HEK293 (cell line): ENCODE measurements around the gene AXL.

Experiments used
- CTCF ChIA-PET: fragments of 350-600 bp; formaldehyde crosslinking; extraction: SDS; loops from one replicate; lab custom pipeline; 2021; ENCODE audit warnings: antibody characterized with exemption; lab: Yijun Ruan, JAX
- POLR2A ChIA-PET: fragments of 300-600 bp; formaldehyde crosslinking; extraction: SDS; loops from one replicate; lab custom pipeline; 2020; ENCODE audit warnings: antibody characterized with exemption, inconsistent platforms; lab: Yijun Ruan, JAX
- H3K27ac ChIP-seq: fragments of 200-500 bp; sonication (Bioruptor generic); 2 replicates; pipeline ENCODE4 v1.5.1; 2014; ENCODE audit warnings: low read depth, low read length, control low read depth, inconsistent platforms; ENCODE audit errors: extremely low read depth
- H3K36me3 ChIP-seq, 2 experiments: fragments of 200-500 bp in 1 of 2; sonication (Bioruptor generic) in 1 of 2; 1 replicate in 1 of 2; 2 replicates in 1 of 2; pipeline ENCODE4 v1.5.1; 2014 to 2017; ENCODE audit warnings: inconsistent platforms in 2 of 2, low read length in 2 of 2; ENCODE audit not compliant: control insufficient read depth in 2 of 2, insufficient read depth in 1 of 2
- H3K4me1 ChIP-seq: fragments of 200-500 bp; sonication (Bioruptor generic); 2 replicates; pipeline ENCODE4 v1.5.1; 2014; ENCODE audit warnings: mild to moderate bottlenecking, low read length, inconsistent platforms; ENCODE audit not compliant: control insufficient read depth, insufficient read depth
- H3K4me3 ChIP-seq: 2 replicates; pipeline ENCODE4 v1.5.1; 2011; ENCODE audit warnings: low read depth, mild to moderate bottlenecking, control low read depth, low read length, moderate library complexity
- H3K9me3 ChIP-seq: fragments of 200-500 bp; sonication (Bioruptor generic); 2 replicates; pipeline ENCODE4 v1.5.1; 2014; ENCODE audit warnings: low read depth, low read length, inconsistent platforms; ENCODE audit not compliant: control insufficient read depth, insufficient read depth
- BCL11A ChIP-seq: fragments of 450-650 bp; formaldehyde crosslinking; IDR thresholded peaks from 2 replicates; pipeline ENCODE4 v1.5.1; 2016; ENCODE audit warnings: low read depth, missing biosample characterization, missing genetic modification characterization
- CTCF ChIP-seq: fragments of 450-650 bp; formaldehyde crosslinking; IDR thresholded peaks from 2 replicates; pipeline ENCODE4 v1.5.1; 2016; ENCODE audit warnings: missing biosample characterization, missing genetic modification characterization
- GLIS2 ChIP-seq: fragments of 450-650 bp; formaldehyde crosslinking; IDR thresholded peaks from 2 replicates; pipeline ENCODE4 v1.5.1; 2016; ENCODE audit warnings: missing biosample characterization, missing genetic modification characterization
- HOXA7 ChIP-seq: sonication (generic); formaldehyde crosslinking; IDR thresholded peaks from 2 replicates; pipeline ENCODE4 v1.8.1; 2022; ENCODE audit warnings: missing genetic modification reagents, borderline replicate concordance
- KLF1 ChIP-seq: fragments of 450-650 bp; formaldehyde crosslinking; IDR thresholded peaks from 2 replicates; pipeline ENCODE4 v1.5.1; 2016; ENCODE audit warnings: missing biosample characterization, missing genetic modification characterization
- KLF8 ChIP-seq: fragments of 450-650 bp; formaldehyde crosslinking; IDR thresholded peaks from 2 replicates; pipeline ENCODE4 v1.5.1; 2016; ENCODE audit warnings: missing biosample characterization, missing genetic modification characterization
- PRDM1 ChIP-seq: fragments of 450-650 bp; formaldehyde crosslinking; IDR thresholded peaks from 2 replicates; pipeline ENCODE4; 2016; ENCODE audit warnings: missing biosample characterization, missing genetic modification characterization
- SP2 ChIP-seq: fragments of 450-650 bp; formaldehyde crosslinking; IDR thresholded peaks from 2 replicates; pipeline ENCODE4 v1.5.1; 2016; ENCODE audit warnings: missing biosample characterization, missing genetic modification characterization
- ZBTB10 ChIP-seq: fragments of 450-650 bp; formaldehyde crosslinking; IDR thresholded peaks from 2 replicates; pipeline ENCODE4 v1.5.1; 2016; ENCODE audit warnings: missing biosample characterization, missing genetic modification characterization
- ZBTB44 ChIP-seq: fragments of 450-650 bp; IDR thresholded peaks from 2 replicates; pipeline ENCODE4 v1.5.1; 2018; ENCODE audit warnings: missing biosample characterization, mild to moderate bottlenecking, missing genetic modification characterization
- ZBTB49 ChIP-seq: fragments of 450-650 bp; formaldehyde crosslinking; IDR thresholded peaks from 2 replicates; pipeline ENCODE4 v1.5.1; 2016; ENCODE audit warnings: missing biosample characterization, missing genetic modification characterization, low read depth
- ZIC2 ChIP-seq: fragments of 450-650 bp; formaldehyde crosslinking; IDR thresholded peaks from 2 replicates; pipeline ENCODE4 v1.5.1; 2016; ENCODE audit warnings: missing biosample characterization, missing genetic modification characterization
- ZNF23 ChIP-seq: fragments of 450-650 bp; formaldehyde crosslinking; IDR thresholded peaks from 2 replicates; pipeline ENCODE4 v1.5.1; 2016; ENCODE audit warnings: missing biosample characterization, missing genetic modification characterization, borderline replicate concordance
- ZNF274 ChIP-seq, 2 experiments: fragments of 200-500 bp in 1 of 2; fragments of 450-650 bp in 1 of 2; sonication (Bioruptor generic) in 1 of 2; formaldehyde crosslinking in 1 of 2; IDR thresholded peaks; 2 replicates each; pipeline versions ENCODE4 v1.5.1 to v1.6.1; 2014 to 2016; ENCODE audit warnings: borderline replicate concordance in 1 of 2, inconsistent platforms in 1 of 2, low read length in 1 of 2, missing biosample characterization in 1 of 2, missing genetic modification characterization in 1 of 2
- ZNF510 ChIP-seq: fragments of 450-650 bp; formaldehyde crosslinking; IDR thresholded peaks from 2 replicates; pipeline ENCODE4 v1.5.1; 2018; ENCODE audit warnings: mild to moderate bottlenecking, missing genetic modification characterization, missing biosample characterization; ENCODE audit not compliant: insufficient replicate concordance
- ZNF549 ChIP-seq: fragments of 450-650 bp; IDR thresholded peaks from 2 replicates; pipeline ENCODE4 v1.5.1; 2018; ENCODE audit warnings: missing biosample characterization, missing genetic modification characterization, mild to moderate bottlenecking, inconsistent platforms, moderate library complexity
- ZNF596 ChIP-seq: fragments of 450-650 bp; IDR thresholded peaks from 2 replicates; pipeline ENCODE4 v1.5.0; 2018; ENCODE audit warnings: missing biosample characterization, mild to moderate bottlenecking, missing genetic modification characterization, moderate library complexity
- ZNF624 ChIP-seq: fragments of 450-650 bp; formaldehyde crosslinking; IDR thresholded peaks from 2 replicates; pipeline ENCODE4 v1.5.1; 2017; ENCODE audit warnings: missing biosample characterization, missing genetic modification characterization
- ZNF777 ChIP-seq: fragments of 450-650 bp; formaldehyde crosslinking; IDR thresholded peaks from 2 replicates; pipeline ENCODE4 v1.5.1; 2017; ENCODE audit warnings: missing biosample characterization, missing genetic modification characterization, borderline replicate concordance
- ZSCAN4 ChIP-seq: fragments of 450-650 bp; formaldehyde crosslinking; IDR thresholded peaks from 2 replicates; pipeline ENCODE4 v1.5.1; 2017; ENCODE audit warnings: missing biosample characterization, missing genetic modification characterization

Gene AXL

GRCh38 chr19:41296433-41296871, 77.4 kb downstream of the AXL start:
- ChIA-PET POLR2A (no interaction called here), CTCF (interaction anchor here (12.7 kb wide), 1 partner anchor 10 kb away, joined by 120 read pairs; no protein-coding TSS in a partner anchor)
- TF ChIP-seq ZNF596 (tag by site-specific recombination) (no peak), SP2 (tag by site-specific recombination) (no peak), HOXA7 (CRISPR knock-in tag) (no peak), ZNF549 (tag by site-specific recombination) (no peak), ZNF624 (tag by site-specific recombination) (no peak), KLF1 (tag by site-specific recombination) (no peak), ZSCAN4 (tag by site-specific recombination) (no peak), ZBTB49 (tag by site-specific recombination) (no peak), ZNF510 (tag by site-specific recombination) (no peak), ZBTB44 (tag by site-specific recombination) (no peak), KLF8 (tag by site-specific recombination) (no peak)
- Histone ChIP-seq H3K4me3 (no peak overlapping the region), H3K27ac (no peak overlapping the region; the same call in 1 of the 2 replicates), H3K9me3 (no peaks in the 10 kb centered on the region), H3K36me3 (peaks cover 97 to 100% of the 10 kb centered on the region in 2 experiments), H3K4me1 (no peaks in the 10 kb centered on the region)

GRCh38 chr19:41297628-41298347, 78.8 kb downstream of the AXL start:
- POLR2A ChIA-PET = interaction anchor here (0.8 kb wide), 1 partner anchor 26 kb away, joined by 4 read pairs; no protein-coding TSS in a partner anchor
- Histone ChIP-seq H3K27ac (peak overlapping the region; percentile 34; the same call in 1 of the 2 replicates), H3K4me1 (no peaks in the 10 kb centered on the region), H3K4me3 (no peak overlapping the region), H3K9me3 (no peaks in the 10 kb centered on the region), H3K36me3 (peaks cover 97 to 100% of the 10 kb centered on the region in 2 experiments)
- no peak for TF ChIP-seq ZNF777 (tag by site-specific recombination)
- TF ChIP-seq ZIC2 (tag by site-specific recombination) = no peak
- TF ChIP-seq BCL11A (tag by site-specific recombination) = no peak
- TF ChIP-seq CTCF (tag by site-specific recombination) = no peak
- TF ChIP-seq GLIS2 (tag by site-specific recombination) = no peak
- TF ChIP-seq ZBTB10 (tag by site-specific recombination) = no peak
- no peak for TF ChIP-seq ZNF23 (tag by site-specific recombination)
- TF ChIP-seq ZNF274 (IDR thresholded peaks at IDR 0.05; ENCODE audit: low read length) = no peak
- TF ChIP-seq ZNF274 (tag by site-specific recombination; IDR thresholded peaks at IDR 0.05; ENCODE audit: borderline replicate concordance) = no peak
- peak; percentile 24; the same call in 1 of the 2 replicates for TF ChIP-seq PRDM1
- CTCF ChIA-PET = interaction anchor here (0.5 to 12.7 kb wide), 8 partner anchors 9 to 663 kb away, joined by 3 to 120 read pairs (median 4); no protein-coding TSS in a partner anchor
